H1 (cell line): ENCODE results near the gene FMNL2.

ENCODE experiments used
- CHD1 ChIP-seq: IDR thresholded peaks from 2 replicates; pipeline ENCODE4 v1.6.1; 2012; ENCODE audit warnings: low read depth, low read length, improper control_type of control experiment
- CREB1 ChIP-seq: IDR thresholded peaks from 2 replicates; pipeline ENCODE4 v1.6.1; 2012; ENCODE audit warnings: inconsistent platforms
- EGR1 ChIP-seq: IDR thresholded peaks from 2 replicates; pipeline ENCODE4 v1.6.1; 2011; ENCODE audit warnings: low read depth, low read length, borderline replicate concordance
- MAFK ChIP-seq: IDR thresholded peaks from 2 replicates; pipeline ENCODE4 v1.6.1; 2012; ENCODE audit warnings: low read depth, mild to moderate bottlenecking, improper control_type of control experiment, low read length
- POLR2A ChIP-seq, 2 experiments: IDR thresholded peaks; 1 replicate in 1 of 2; 2 replicates in 1 of 2; pipeline ENCODE4 v1.6.1; 2011; ENCODE audit warnings: low read depth in 2 of 2, low read length in 2 of 2, mild to moderate bottlenecking in 2 of 2; ENCODE audit errors: control extremely low read depth in 1 of 2
- RFX5 ChIP-seq: IDR thresholded peaks from 2 replicates; pipeline ENCODE4 v1.6.1; 2011; ENCODE audit warnings: low read depth, low read length, improper control_type of control experiment, borderline replicate concordance
- SUZ12 ChIP-seq: fragments of 200-600 bp; sonication (generic); IDR thresholded peaks from 2 replicates; pipeline ENCODE4 v1.6.1; 2012; ENCODE audit warnings: mild to moderate bottlenecking, inconsistent platforms, low read length, moderate library complexity, mixed read lengths
- TAF1 ChIP-seq: IDR thresholded peaks from 2 replicates; pipeline ENCODE4 v1.6.1; 2011; ENCODE audit warnings: mild to moderate bottlenecking, low read depth, low read length
- TF ChIP-seq, protein P1 (sequence below), 3 experiments: IDR thresholded peaks; 1 replicate in 2 of 3; 2 replicates in 1 of 3; pipeline versions ENCODE4 v1.5.1 to v1.6.1; 2011; ENCODE audit warnings: low read length in 3 of 3, mild to moderate bottlenecking in 3 of 3, inconsistent platforms in 2 of 3, low read depth in 1 of 3, moderate library complexity in 1 of 3; ENCODE audit not compliant: insufficient read depth in 1 of 3; ENCODE audit errors: control extremely low read depth in 1 of 3
- TF ChIP-seq, protein P2 (sequence below): IDR thresholded peaks from 2 replicates; pipeline ENCODE4 v1.6.1; 2012; ENCODE audit warnings: inconsistent platforms

- TF ChIP-seq RFX5 = no peak
- TF ChIP-seq, protein P1, sequence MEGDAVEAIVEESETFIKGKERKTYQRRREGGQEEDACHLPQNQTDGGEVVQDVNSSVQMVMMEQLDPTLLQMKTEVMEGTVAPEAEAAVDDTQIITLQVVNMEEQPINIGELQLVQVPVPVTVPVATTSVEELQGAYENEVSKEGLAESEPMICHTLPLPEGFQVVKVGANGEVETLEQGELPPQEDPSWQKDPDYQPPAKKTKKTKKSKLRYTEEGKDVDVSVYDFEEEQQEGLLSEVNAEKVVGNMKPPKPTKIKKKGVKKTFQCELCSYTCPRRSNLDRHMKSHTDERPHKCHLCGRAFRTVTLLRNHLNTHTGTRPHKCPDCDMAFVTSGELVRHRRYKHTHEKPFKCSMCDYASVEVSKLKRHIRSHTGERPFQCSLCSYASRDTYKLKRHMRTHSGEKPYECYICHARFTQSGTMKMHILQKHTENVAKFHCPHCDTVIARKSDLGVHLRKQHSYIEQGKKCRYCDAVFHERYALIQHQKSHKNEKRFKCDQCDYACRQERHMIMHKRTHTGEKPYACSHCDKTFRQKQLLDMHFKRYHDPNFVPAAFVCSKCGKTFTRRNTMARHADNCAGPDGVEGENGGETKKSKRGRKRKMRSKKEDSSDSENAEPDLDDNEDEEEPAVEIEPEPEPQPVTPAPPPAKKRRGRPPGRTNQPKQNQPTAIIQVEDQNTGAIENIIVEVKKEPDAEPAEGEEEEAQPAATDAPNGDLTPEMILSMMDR (IDR thresholded peaks at IDR 0.05; ENCODE audit: control extremely low read depth in 1 of 3, insufficient read depth in 1 of 3, low read depth in 1 of 3, low read length in 3 of 3) = no peak
- TF ChIP-seq SUZ12 = no peak
- TF ChIP-seq CREB1 = no peak
- TF ChIP-seq TAF1 = no peak
- no peak for TF ChIP-seq POLR2A (IDR thresholded peaks at IDR 0.05; ENCODE audit: control extremely low read depth in 1 of 2, low read depth in 2 of 2, low read length in 2 of 2)
- TF ChIP-seq, protein P2, sequence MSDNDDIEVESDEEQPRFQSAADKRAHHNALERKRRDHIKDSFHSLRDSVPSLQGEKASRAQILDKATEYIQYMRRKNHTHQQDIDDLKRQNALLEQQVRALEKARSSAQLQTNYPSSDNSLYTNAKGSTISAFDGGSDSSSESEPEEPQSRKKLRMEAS = no peak
- TF ChIP-seq EGR1 = no peak
- no peak for TF ChIP-seq MAFK
- no peak for TF ChIP-seq CHD1
Observed at GRCh38 chr2:152578573-152578972, 243.6 kb downstream of the FMNL2 start.
